ENCODE measurements around the gene SLC8A1.

Gene SLC8A1

GRCh38 chr2:40230707-40231432 is 221.0 kb downstream of the SLC8A1 start:
- DNase-seq (ENCODE audit: low spot score) = no peak

GRCh38 chr2:40230186-40230585 is 221.7 kb downstream of the SLC8A1 start:
- no peak for DNase-seq (ENCODE audit: low spot score)

GRCh38 chr2:40228310-40228709 is 223.6 kb downstream of the SLC8A1 start:
- DNase-seq (ENCODE audit: low spot score) = no peak

- no peak for DNase-seq (ENCODE audit: low spot score)
Observed at GRCh38 chr2:40227210-40227609, 224.7 kb downstream of the SLC8A1 start.

- no peak for DNase-seq (ENCODE audit: low spot score)
Observed at GRCh38 chr2:40226637-40227036, 225.3 kb downstream of the SLC8A1 start.

- no peak for DNase-seq (ENCODE audit: low spot score)
Observed at GRCh38 chr2:40225670-40226210, 226.2 kb downstream of the SLC8A1 start.

- no peak for DNase-seq (ENCODE audit: low spot score)
Observed at GRCh38 chr2:40224318-40224717, 227.6 kb downstream of the SLC8A1 start.

- no peak for DNase-seq (ENCODE audit: low spot score)
Observed at GRCh38 chr2:40220177-40220925, 231.5 kb downstream of the SLC8A1 start.

GRCh38 chr2:40219141-40219540 is 232.7 kb downstream of the SLC8A1 start:
- no peak for DNase-seq (ENCODE audit: low spot score)

- DNase-seq (ENCODE audit: low spot score) = no peak
Observed at GRCh38 chr2:40218679-40219078, 233.2 kb downstream of the SLC8A1 start.

GRCh38 chr2:40213619-40214018 is 238.3 kb downstream of the SLC8A1 start:
- DNase-seq (ENCODE audit: low spot score) = no peak

GRCh38 chr2:40213071-40213470 is 238.8 kb downstream of the SLC8A1 start:
- DNase-seq (ENCODE audit: low spot score) = peak; percentile 16

GRCh38 chr2:40210968-40211353 is 240.9 kb downstream of the SLC8A1 start:
- no peak for DNase-seq (ENCODE audit: low spot score)

GRCh38 chr2:40210344-40210967 is 241.4 kb downstream of the SLC8A1 start:
- no peak for DNase-seq (ENCODE audit: low spot score)

- no peak for DNase-seq (ENCODE audit: low spot score)
Observed at GRCh38 chr2:40209761-40210160, 242.1 kb downstream of the SLC8A1 start.

- no peak for DNase-seq (ENCODE audit: low spot score)
Observed at GRCh38 chr2:40208463-40208862, 243.4 kb downstream of the SLC8A1 start.

GRCh38 chr2:40204268-40204667 is 247.6 kb downstream of the SLC8A1 start:
- no peak for DNase-seq (ENCODE audit: low spot score)

- DNase-seq (ENCODE audit: low spot score) = no peak
Observed at GRCh38 chr2:40202798-40203400, 249.0 kb downstream of the SLC8A1 start.

- no peak for DNase-seq (ENCODE audit: low spot score)
Observed at GRCh38 chr2:40201425-40201824, 250.5 kb downstream of the SLC8A1 start.

GRCh38 chr2:40200366-40200915 is 251.4 kb downstream of the SLC8A1 start:
- no peak for DNase-seq (ENCODE audit: low spot score)

GRCh38 chr2:40199771-40200170 is 252.1 kb downstream of the SLC8A1 start:
- no peak for DNase-seq (ENCODE audit: low spot score)

GRCh38 chr2:40197121-40197520 is 254.8 kb downstream of the SLC8A1 start:
- DNase-seq (ENCODE audit: low spot score) = no peak
